ENCODE measurements around the gene MAPK11.
A peak's percentile ranks its signal among the peaks of the same experiment; 100 is the strongest.

MAPK11 gene

GRCh38 chr22:50246242-50247175, 23.7 kb downstream of the MAPK11 start:
- DNase-seq: no peak

GRCh38 chr22:50245214-50246072, 24.7 kb downstream of the MAPK11 start:
- no peak for DNase-seq

- peak; percentile 92 for DNase-seq
Measured at GRCh38 chr22:50244420-50245213, 25.6 kb downstream of the MAPK11 start, which contains the start of gene TUBGCP6. Gene TUBGCP6, minus strand, starts transcription at chr22:50245023. Its CDS starts 564 bp downstream, at chr22:50244459.

GRCh38 chr22:50243685-50244419, 26.3 kb downstream of the MAPK11 start:
- no peak for DNase-seq

- no peak for DNase-seq
Measured at GRCh38 chr22:50242406-50242949, 27.7 kb downstream of the MAPK11 start.

GRCh38 chr22:50238755-50239154, 31.4 kb downstream of the MAPK11 start:
- no peak for DNase-seq

- DNase-seq: no peak
Measured at GRCh38 chr22:50236731-50237409, 33.3 kb downstream of the MAPK11 start.

GRCh38 chr22:50233223-50233622, 37.0 kb downstream of the MAPK11 start:
- DNase-seq: no peak

GRCh38 chr22:50232481-50233151, 37.6 kb downstream of the MAPK11 start:
- DNase-seq: no peak

- DNase-seq: no peak
Measured at GRCh38 chr22:50229370-50229769, 40.8 kb downstream of the MAPK11 start.

GRCh38 chr22:50228366-50228765, 41.8 kb downstream of the MAPK11 start:
- no peak for DNase-seq

GRCh38 chr22:50227579-50228215, 42.5 kb downstream of the MAPK11 start:
- no peak for DNase-seq

- DNase-seq: no peak
Measured at GRCh38 chr22:50226875-50227165, 43.4 kb downstream of the MAPK11 start.

- DNase-seq: no peak
Measured at GRCh38 chr22:50226063-50226874, 43.9 kb downstream of the MAPK11 start.

GRCh38 chr22:50225200-50225969, 44.8 kb downstream of the MAPK11 start:
- no peak for DNase-seq

GRCh38 chr22:50224071-50224470, 46.1 kb downstream of the MAPK11 start:
- no peak for DNase-seq

- DNase-seq: no peak
Measured at GRCh38 chr22:50222508-50222907, 47.7 kb downstream of the MAPK11 start.

Measured in stimulated activated CD4-positive, alpha-beta T cell treated with anti-CD3 and anti-CD28 coated beads, Interleukin-1b, Interleukin-23, amount 100 ng/mL, for 48 hours (primary cell).